Measurements from ENCODE around the gene TBL1XR1. TPM values are rescaled to one million over a fixed set of nuclear protein-coding genes. Genes with fewer than 3 reads are reported as not detected.
"Not testable (repeated sequence)": the region's sequence is repeated elsewhere in the genome, so short reads cannot be mapped to it uniquely, and the experiment has no call there.

The TBL1XR1 gene
- total and polyA plus RNA-seq, 7 experiments from 2014 or later, result 20.8 to 173 (median 107) TPM

- peak in 1 of 9 donors; percentile 16 for DNase-seq
- peak overlapping the region; percentile 64 to 94 (median 84) for H3K27ac Mint-ChIP-seq
- H3K27ac ChIP-seq (ENCODE audit: low read depth, low read length), result peak overlapping the region; percentile 47
- H3K4me3 Mint-ChIP-seq, result peak overlapping the region in 9 of 10 donors; percentile 46 to 74 (median 68)
- no peaks in the 10 kb centered on the region for H3K27me3 ChIP-seq (ENCODE audit: control insufficient read depth in 2 of 2, insufficient read depth in 2 of 2, low read length in 2 of 2)
- H3K4me1 Mint-ChIP-seq, result peaks cover 43 to 90% (median 78%) of the 10 kb centered on the region in 7 donors
- H3K9me3 Mint-ChIP-seq, result no peaks in the 10 kb centered on the region
- intact Hi-C loops (cut with micrococcal nuclease), result loop anchor here (1.0 to 5.0 kb wide), 6 partner anchors 7 to 215 kb away; no protein-coding TSS in a partner anchor
- H3K36me3 ChIP-seq (ENCODE audit: control insufficient read depth in 2 of 3, insufficient read depth in 3 of 3, low read length in 3 of 3), result no peaks in the 10 kb centered on the region
- no peak overlapping the region for H3K4me3 ChIP-seq (ENCODE audit: low read length)
- H3K4me1 ChIP-seq (ENCODE audit: control insufficient read depth in 2 of 2, insufficient read depth in 2 of 2, low read length in 2 of 2), result peaks cover 37 to 40% of the 10 kb centered on the region in 2 donors
- H3K27me3 Mint-ChIP-seq, result no peaks in the 10 kb centered on the region
- peaks cover 0 to 8% (median 3%) of the 10 kb centered on the region in 5 donors for H3K36me3 Mint-ChIP-seq
- H3K9me3 ChIP-seq (ENCODE audit: control insufficient read depth in 2 of 3, low read length in 3 of 3), result no peaks in the 10 kb centered on the region
- POLR2A ChIA-PET, result interaction anchor here (0.6 to 1.9 kb wide), 4 partner anchors 25 to 214 kb away, joined by 3 to 9 read pairs (median 6); partner anchors contain the start of gene TBL1XR1
- no peak for ATAC-seq
- CTCF ChIA-PET, result no interaction called here
These were observed 51.3 kb downstream of the TBL1XR1 start for GRCh38 chr3:177145954-177146353.

GRCh38 chr3:177145381-177145780 is 51.9 kb downstream of the TBL1XR1 start:
- intact Hi-C loops (cut with micrococcal nuclease), result loop anchor here (1.0 to 5.0 kb wide), 6 partner anchors 8 to 215 kb away; no protein-coding TSS in a partner anchor
- ATAC-seq, result peak; percentile 44
- H3K9me3 ChIP-seq (ENCODE audit: control insufficient read depth in 2 of 3, low read length in 3 of 3), result no peaks in the 10 kb centered on the region
- Mint-ChIP-seq H3K27ac (peak overlapping the region; percentile 64 to 94 (median 84)), H3K4me1 (peaks cover 42 to 90% (median 73%) of the 10 kb centered on the region in 7 donors), H3K4me3 (peak overlapping the region in 9 of 10 donors; percentile 51 to 74 (median 68)), H3K27me3 (no peaks in the 10 kb centered on the region), H3K36me3 (peaks cover 0 to 8% (median 3%) of the 10 kb centered on the region in 5 donors), H3K9me3 (no peaks in the 10 kb centered on the region)
- no peaks in the 10 kb centered on the region for H3K27me3 ChIP-seq (ENCODE audit: control insufficient read depth in 2 of 2, insufficient read depth in 2 of 2, low read length in 2 of 2)
- H3K4me3 ChIP-seq (ENCODE audit: low read length), result peak overlapping the region; percentile 30
- DNase-seq, result peak in 1 of 9 donors; percentile 28
- H3K36me3 ChIP-seq (ENCODE audit: control insufficient read depth in 2 of 3, insufficient read depth in 3 of 3, low read length in 3 of 3), result no peaks in the 10 kb centered on the region
- ChIA-PET POLR2A (interaction anchor here (0.7 to 1.9 kb wide), 4 partner anchors 25 to 214 kb away, joined by 3 to 9 read pairs (median 6); partner anchors contain the start of gene TBL1XR1), CTCF (no interaction called here)
- H3K27ac ChIP-seq (ENCODE audit: low read depth, low read length), result peak overlapping the region; percentile 47
- peaks cover 37 to 40% of the 10 kb centered on the region in 2 donors for H3K4me1 ChIP-seq (ENCODE audit: control insufficient read depth in 2 of 2, insufficient read depth in 2 of 2, low read length in 2 of 2)

DNA sequence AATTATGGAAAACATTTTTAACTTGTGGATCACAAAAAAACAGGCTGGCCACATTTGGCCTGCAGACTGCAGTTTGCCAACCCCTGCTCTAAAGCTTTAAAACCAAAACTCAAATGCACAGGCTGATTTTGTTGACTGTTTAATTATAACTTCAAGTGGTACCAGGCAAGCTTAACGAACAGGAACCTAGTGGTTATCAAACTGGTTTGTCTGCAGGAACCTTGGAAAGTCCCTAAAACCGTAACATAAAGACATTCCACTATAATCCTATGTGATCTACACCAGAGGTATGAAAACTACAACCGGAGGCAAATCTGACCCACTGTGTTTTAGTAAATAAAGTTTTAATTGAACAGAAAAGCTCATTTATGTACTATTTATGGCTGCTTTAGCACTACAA is 52.4 kb downstream of the TBL1XR1 start:
- POLR2A ChIA-PET, result interaction anchor here (0.7 to 1.9 kb wide), 4 partner anchors 24 to 216 kb away, joined by 3 to 9 read pairs (median 4); partner anchors contain the start of gene TBL1XR1
- H3K27ac ChIP-seq (ENCODE audit: low read depth, low read length), result peak overlapping the region; percentile 47

GRCh38 chr3:177141899-177142646 is 55.2 kb downstream of the TBL1XR1 start:
- peak in 3 of 9 donors; percentile 26 to 40 (median 31) for DNase-seq
- ChIA-PET CTCF (interaction anchor here (0.6 kb wide), 1 partner anchor 43 kb away, joined by 5 read pairs; no protein-coding TSS in a partner anchor), POLR2A (no interaction called here)
- ATAC-seq, result no peak
- no peaks in the 10 kb centered on the region for H3K27me3 ChIP-seq (ENCODE audit: control insufficient read depth in 2 of 2, insufficient read depth in 2 of 2, low read length in 2 of 2)
- H3K27ac ChIP-seq (ENCODE audit: low read depth, low read length), result no peak overlapping the region
- H3K36me3 ChIP-seq (ENCODE audit: control insufficient read depth in 2 of 3, insufficient read depth in 3 of 3, low read length in 3 of 3), result no peaks in the 10 kb centered on the region
- H3K4me3 ChIP-seq (ENCODE audit: low read length), result no peak overlapping the region
- peaks cover 52 to 92% (median 79%) of the 10 kb centered on the region in 7 donors for H3K4me1 Mint-ChIP-seq
- H3K4me3 Mint-ChIP-seq, result peak overlapping the region; percentile 0 to 41 (median 16)
- no peaks in the 10 kb centered on the region for H3K27me3 Mint-ChIP-seq
- intact Hi-C loops (cut with micrococcal nuclease), result loop anchor here in 1 of 2 donors (1.0 kb wide), 1 partner anchor 9 kb away; no protein-coding TSS in a partner anchor
- peak overlapping the region in 8 of 9 donors; percentile 1 to 80 (median 17) for H3K27ac Mint-ChIP-seq
- peaks cover 0 to 28% (median 3%) of the 10 kb centered on the region in 5 donors for H3K36me3 Mint-ChIP-seq
- H3K4me1 ChIP-seq (ENCODE audit: control insufficient read depth in 2 of 2, insufficient read depth in 2 of 2, low read length in 2 of 2), result peaks cover 51 to 56% of the 10 kb centered on the region in 2 donors
- no peaks in the 10 kb centered on the region for H3K9me3 ChIP-seq (ENCODE audit: control insufficient read depth in 2 of 3, low read length in 3 of 3)
- H3K9me3 Mint-ChIP-seq, result peaks cover 0 to 3% (median 0%) of the 10 kb centered on the region in 11 donors

More for the DNA sequence above, 52.4 kb downstream of the TBL1XR1 start:
- intact Hi-C loops (cut with micrococcal nuclease), result loop anchor here (1.0 to 5.0 kb wide), 6 partner anchors 8 to 216 kb away; no protein-coding TSS in a partner anchor
- DNase-seq (peak in 7 of 9 donors; percentile 25 to 67 (median 41)), ATAC-seq (peak; percentile 91)
- CTCF ChIA-PET, result no interaction called here
- Histone ChIP-seq H3K36me3 (ENCODE audit: control insufficient read depth in 2 of 3, insufficient read depth in 3 of 3, low read length in 3 of 3) (no peaks in the 10 kb centered on the region), H3K9me3 (ENCODE audit: control insufficient read depth in 2 of 3, low read length in 3 of 3) (no peaks in the 10 kb centered on the region), H3K27me3 (ENCODE audit: control insufficient read depth in 2 of 2, insufficient read depth in 2 of 2, low read length in 2 of 2) (no peaks in the 10 kb centered on the region), H3K4me1 (ENCODE audit: control insufficient read depth in 2 of 2, insufficient read depth in 2 of 2, low read length in 2 of 2) (peaks cover 40 to 41% of the 10 kb centered on the region in 2 donors), H3K4me3 (ENCODE audit: low read length) (peak overlapping the region; percentile 30)
- peak overlapping the region in 9 of 10 donors; percentile 51 to 74 (median 68) for H3K4me3 Mint-ChIP-seq
- H3K9me3 Mint-ChIP-seq, result no peaks in the 10 kb centered on the region
- H3K36me3 Mint-ChIP-seq, result peaks cover 0 to 8% (median 3%) of the 10 kb centered on the region in 5 donors
- peak overlapping the region; percentile 64 to 94 (median 84) for H3K27ac Mint-ChIP-seq
- peaks cover 39 to 88% (median 69%) of the 10 kb centered on the region in 7 donors for H3K4me1 Mint-ChIP-seq
- H3K27me3 Mint-ChIP-seq, result no peaks in the 10 kb centered on the region

DNA sequence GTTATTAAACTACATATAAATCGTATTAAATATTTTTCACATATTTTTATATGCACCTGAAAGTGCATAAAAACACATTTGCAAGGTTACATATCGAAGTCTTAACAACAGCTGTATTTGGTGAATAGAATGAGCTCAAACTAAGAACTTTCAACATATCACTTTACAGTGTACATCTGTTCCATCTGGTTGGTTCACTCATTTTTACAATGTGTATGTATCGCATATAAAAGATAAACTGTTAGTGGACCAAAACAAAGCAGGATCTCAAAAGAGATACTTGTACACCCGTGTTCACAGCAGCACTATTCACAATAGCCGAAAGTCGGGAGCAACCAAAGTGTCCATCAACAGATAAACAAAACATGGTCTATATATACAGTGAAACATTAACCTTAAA is 55.8 kb downstream of the TBL1XR1 start:
- peaks cover 0 to 32% (median 3%) of the 10 kb centered on the region in 5 donors for H3K36me3 Mint-ChIP-seq
- intact Hi-C loops (cut with micrococcal nuclease), result loop anchor here in 1 of 2 donors (1.0 kb wide), 1 partner anchor 10 kb away; no protein-coding TSS in a partner anchor
- Histone ChIP-seq H3K27me3 (ENCODE audit: control insufficient read depth in 2 of 2, insufficient read depth in 2 of 2, low read length in 2 of 2) (no peaks in the 10 kb centered on the region), H3K27ac (ENCODE audit: low read depth, low read length) (no peak overlapping the region), H3K36me3 (ENCODE audit: control insufficient read depth in 2 of 3, insufficient read depth in 3 of 3, low read length in 3 of 3) (no peaks in the 10 kb centered on the region), H3K4me1 (ENCODE audit: control insufficient read depth in 2 of 2, insufficient read depth in 2 of 2, low read length in 2 of 2) (peaks cover 45 to 50% of the 10 kb centered on the region in 2 donors), H3K9me3 (ENCODE audit: control insufficient read depth in 2 of 3, low read length in 3 of 3) (no peaks in the 10 kb centered on the region), H3K4me3 (ENCODE audit: low read length) (no peak overlapping the region)
- POLR2A ChIA-PET, result interaction anchor here (0.6 to 2.4 kb wide), 3 partner anchors 14 to 218 kb away, joined by 4 to 9 read pairs (median 5); no protein-coding TSS in a partner anchor
- H3K9me3 Mint-ChIP-seq, result peaks cover 0 to 3% (median 0%) of the 10 kb centered on the region in 11 donors
- CTCF ChIA-PET, result interaction anchor here (1.2 kb wide), 1 partner anchor 10 kb away, joined by 4 read pairs; no protein-coding TSS in a partner anchor
- DNase-seq (no peak), ATAC-seq (no peak)
- H3K27me3 Mint-ChIP-seq, result no peaks in the 10 kb centered on the region
- H3K4me1 Mint-ChIP-seq, result peaks cover 51 to 92% (median 79%) of the 10 kb centered on the region in 7 donors
- peak overlapping the region in 7 of 10 donors; percentile 8 to 41 (median 21) for H3K4me3 Mint-ChIP-seq
- peak overlapping the region in 8 of 9 donors; percentile 9 to 80 (median 26) for H3K27ac Mint-ChIP-seq

GRCh38 chr3:177139220-177139619 is 58.1 kb downstream of the TBL1XR1 start:
- H3K27ac ChIP-seq (ENCODE audit: low read depth, low read length), result not testable (repeated sequence)
- intact Hi-C loops (cut with micrococcal nuclease), result loop anchor here in 1 of 2 donors (1.0 to 2.0 kb wide), 3 partner anchors 14 to 57 kb away; no protein-coding TSS in a partner anchor
- POLR2A ChIA-PET, result interaction anchor here (1.2 to 2.4 kb wide), 4 partner anchors 11 to 220 kb away, joined by 5 to 9 read pairs (median 5); no protein-coding TSS in a partner anchor

More at GRCh38 chr3:177139220-177139619, 58.1 kb downstream of the TBL1XR1 start:
- H3K4me1 ChIP-seq (ENCODE audit: control insufficient read depth in 2 of 2, insufficient read depth in 2 of 2, low read length in 2 of 2), result peaks cover 26 to 32% of the 10 kb centered on the region in 2 donors
- peak; percentile 73 for ATAC-seq
- peak in 6 of 9 donors; percentile 19 to 47 (median 26) for DNase-seq
- H3K27ac Mint-ChIP-seq, result peak overlapping the region; percentile 6 to 85 (median 75)
- peaks cover 51 to 85% (median 70%) of the 10 kb centered on the region in 7 donors for H3K4me1 Mint-ChIP-seq
- H3K36me3 ChIP-seq (ENCODE audit: control insufficient read depth in 2 of 3, insufficient read depth in 3 of 3, low read length in 3 of 3); CTCF ChIA-PET; H3K9me3 Mint-ChIP-seq; H3K27me3 Mint-ChIP-seq; H3K4me3 ChIP-seq (ENCODE audit: low read length); H3K9me3 ChIP-seq (ENCODE audit: control insufficient read depth in 2 of 3, low read length in 3 of 3); H3K27me3 ChIP-seq (ENCODE audit: control insufficient read depth in 2 of 2, insufficient read depth in 2 of 2, low read length in 2 of 2): not testable (repeated sequence)
- peaks cover 3 to 38% (median 8%) of the 10 kb centered on the region in 5 donors for H3K36me3 Mint-ChIP-seq
- H3K4me3 Mint-ChIP-seq, result peak overlapping the region; percentile 42 to 75 (median 61)

All from naive thymus-derived CD4-positive, alpha-beta T cell (primary cell).